ENCODE data around the gene CRISP2.

Gene CRISP2

DNA sequence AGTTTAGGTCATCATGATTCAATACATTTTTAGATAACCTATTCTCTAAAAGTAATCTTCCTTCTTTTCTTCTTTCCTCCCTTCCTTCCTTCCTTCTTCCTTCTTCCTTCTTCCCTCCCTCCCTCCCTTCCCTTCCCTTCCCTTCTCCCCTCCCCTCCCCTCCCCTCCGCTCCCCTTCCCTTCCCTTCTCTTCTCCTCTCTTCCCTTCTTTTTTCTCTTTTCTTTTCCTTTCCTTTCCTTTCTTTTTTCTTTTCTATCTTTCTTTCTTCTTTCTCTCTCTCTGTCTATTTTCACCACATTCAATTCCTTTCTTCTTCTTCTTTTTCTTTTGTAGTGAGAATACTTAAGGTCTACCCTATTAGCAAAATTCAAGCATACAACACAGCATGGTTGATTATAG, 59.4 kb downstream of the CRISP2 start:
- DNase-seq (ENCODE audit: low read depth), result no peak

DNA sequence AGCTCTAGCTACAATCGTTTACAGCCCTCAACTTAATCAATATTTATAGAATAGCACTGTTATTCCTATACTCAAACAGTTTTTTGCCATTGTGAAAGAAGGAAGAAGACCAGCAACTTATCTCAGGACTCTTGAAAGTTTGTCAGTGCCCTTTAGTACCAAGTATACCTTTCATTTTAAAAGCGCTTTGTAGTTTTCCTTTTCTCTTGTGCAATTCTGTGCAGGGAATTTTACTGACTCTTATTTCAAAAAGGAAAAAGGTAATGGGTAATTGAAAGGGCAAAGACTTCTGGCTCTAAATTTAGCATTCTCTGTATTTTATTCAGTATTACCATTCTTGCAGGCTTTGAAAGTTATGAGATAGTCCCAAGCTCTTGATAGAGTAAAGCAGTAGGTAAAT, 59.9 kb downstream of the CRISP2 start:
- no peak for DNase-seq (ENCODE audit: low read depth)

DNA sequence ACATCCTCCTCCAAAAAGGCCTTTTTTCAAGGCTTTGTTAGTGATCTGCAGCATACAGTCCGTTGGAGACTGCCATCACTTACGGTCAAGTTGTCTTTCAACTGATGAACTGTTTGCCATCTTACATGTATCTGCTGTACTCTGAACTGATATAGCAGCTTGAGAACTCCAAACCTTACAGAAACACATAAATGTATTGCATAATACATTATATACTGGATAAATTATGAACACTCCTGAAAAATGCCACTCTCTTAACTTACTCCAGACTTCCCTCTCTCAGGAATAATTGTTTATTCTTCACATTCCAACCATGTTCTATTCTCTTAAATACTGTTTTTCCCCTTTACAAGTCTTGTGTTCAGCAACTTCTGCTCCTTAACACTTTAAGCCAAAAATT, 62.1 kb downstream of the CRISP2 start:
- no peak for DNase-seq (ENCODE audit: low read depth)

DNA sequence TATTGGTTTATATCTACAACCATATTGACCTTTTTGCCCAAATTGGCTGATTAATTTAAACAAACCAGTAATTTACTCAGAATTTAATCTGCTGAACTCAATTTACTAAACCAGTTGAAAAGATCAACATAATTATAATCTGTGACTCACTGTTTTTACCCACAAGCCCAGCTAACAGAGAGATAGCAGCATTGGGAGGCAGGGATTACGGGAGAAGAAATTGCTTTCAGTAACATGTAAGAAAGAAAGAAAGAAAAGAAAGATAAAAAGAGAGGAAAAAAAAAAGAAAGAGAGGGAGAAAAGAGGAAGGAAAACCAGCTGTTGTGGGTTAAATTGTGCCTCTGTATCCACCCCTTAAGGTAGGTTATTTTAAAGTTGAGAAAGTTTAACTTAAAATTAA, 63.4 kb downstream of the CRISP2 start:
- no peak for DNase-seq (ENCODE audit: low read depth)

DNA sequence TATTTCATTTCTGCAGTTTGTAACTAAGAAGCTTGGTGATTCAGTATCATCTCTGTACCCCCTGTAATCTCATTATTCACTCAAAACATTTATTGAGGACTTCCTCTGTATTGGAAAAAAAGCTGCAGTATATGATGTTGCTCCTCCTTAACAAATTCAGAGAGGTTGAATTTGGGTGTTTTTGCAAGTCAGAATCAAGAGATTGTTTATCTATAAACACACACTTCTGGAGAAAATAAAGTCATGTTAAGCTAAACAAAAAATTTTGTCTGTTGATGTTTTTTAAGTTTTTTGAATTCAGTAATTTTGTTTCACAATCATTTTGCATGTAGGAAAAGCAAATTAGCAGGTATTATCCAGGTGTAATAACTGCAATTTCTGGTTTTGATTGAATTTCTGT, 65.3 kb downstream of the CRISP2 start:
- no peak for DNase-seq (ENCODE audit: low read depth)

DNA sequence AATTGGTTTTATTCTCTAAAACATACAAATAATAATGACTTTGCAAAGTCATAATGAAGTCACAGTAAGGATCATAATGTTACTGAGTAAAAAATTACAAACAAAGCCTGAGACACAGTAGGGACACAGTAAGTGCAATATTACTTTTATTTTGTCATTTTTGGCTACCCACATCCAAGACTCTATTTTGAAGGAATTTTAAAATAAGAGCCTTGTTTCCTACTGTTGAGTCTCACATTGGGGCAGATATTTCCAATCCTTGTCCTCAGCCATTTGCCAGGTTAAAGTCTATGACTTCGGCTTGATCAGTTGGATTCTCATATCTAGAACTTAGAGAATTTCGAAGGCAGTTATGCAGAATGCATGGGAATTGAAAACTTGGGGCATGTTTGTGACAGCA, 65.9 kb downstream of the CRISP2 start:
- no peak for DNase-seq (ENCODE audit: low read depth)

DNA sequence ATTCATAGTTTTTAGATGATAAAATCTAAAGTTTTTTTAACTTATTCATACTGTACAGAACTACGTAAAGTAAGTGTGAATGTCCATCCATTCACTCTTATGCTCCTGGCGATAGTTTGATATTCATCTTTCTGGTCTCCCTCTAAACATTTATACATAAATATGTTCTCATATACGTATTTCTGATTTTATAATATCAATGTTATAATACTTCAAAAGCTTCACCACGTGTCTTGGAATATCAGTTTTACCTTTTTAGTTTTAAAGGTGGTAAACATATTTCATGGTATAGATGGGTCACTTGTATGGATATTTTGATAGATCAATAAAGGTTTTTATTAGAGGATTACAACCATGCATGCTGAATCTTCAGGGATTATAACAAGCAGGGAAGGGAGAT, 66.4 kb downstream of the CRISP2 start:
- no peak for DNase-seq (ENCODE audit: low read depth)

DNA sequence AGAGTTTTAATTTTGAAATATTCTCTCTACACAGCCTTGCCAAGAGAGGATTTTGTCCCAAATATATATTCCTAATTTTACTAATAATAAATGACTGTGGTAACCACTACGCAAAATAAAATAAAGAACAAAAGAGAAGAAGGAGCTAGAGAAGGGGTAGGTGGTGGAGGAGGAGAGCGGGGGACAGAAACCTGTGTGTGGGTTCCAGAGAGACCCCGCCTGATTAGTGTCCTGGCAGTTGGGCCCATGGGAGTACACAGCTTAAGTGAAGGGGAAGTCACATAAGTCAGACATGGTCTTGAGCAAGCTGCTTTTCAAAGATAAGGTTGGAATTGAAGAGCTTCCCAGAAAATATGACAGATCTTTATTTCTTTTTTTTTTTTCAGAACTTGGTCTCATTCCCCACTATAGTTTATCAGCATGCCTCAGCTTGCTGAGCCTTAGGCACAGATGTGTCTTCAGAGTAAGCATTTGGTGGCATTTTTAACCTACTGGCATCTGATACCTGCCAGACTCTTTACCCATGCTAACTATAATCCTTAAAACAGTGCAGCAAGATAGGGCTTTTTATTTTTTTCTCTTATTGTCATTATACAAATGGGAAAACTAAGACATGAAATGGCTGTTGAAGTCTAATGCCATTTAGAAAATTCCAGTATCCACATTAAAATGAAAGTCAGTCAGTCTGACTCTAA, 67.1 kb downstream of the CRISP2 start:
- DNase-seq (ENCODE audit: low read depth), result no peak

DNA sequence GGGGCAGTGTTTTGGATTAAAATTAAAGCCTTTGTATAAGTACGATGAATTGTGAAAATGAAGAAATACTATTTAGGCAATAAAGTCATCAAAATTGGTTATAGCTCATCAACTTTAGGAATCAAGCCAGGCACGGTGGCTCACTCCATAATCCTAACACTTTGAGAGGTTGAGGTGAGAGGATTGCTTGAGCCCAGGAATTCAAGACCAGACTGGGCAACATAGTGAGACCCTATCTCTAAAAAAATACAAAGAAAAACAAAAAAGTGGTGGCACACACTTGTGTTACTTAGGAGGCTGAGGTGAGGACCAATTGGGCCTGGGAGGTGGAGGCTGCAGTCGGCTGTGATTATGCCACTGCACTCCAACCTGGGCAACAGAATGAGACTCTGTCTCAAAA, 68.2 kb downstream of the CRISP2 start:
- no peak for DNase-seq (ENCODE audit: low read depth)
